ENCODE results near the gene ME1. TPM values are rescaled to one million over a fixed set of nuclear protein-coding genes. Genes with fewer than 3 reads are reported as not detected.

The ME1 gene
- total and polyA plus RNA-seq, 7 donors = 4.2 to 18.5 (median 11.3) TPM

- Histone ChIP-seq H3K36me3 (no peaks in the 10 kb centered on the region), H3K9me3 (no peaks in the 10 kb centered on the region), H3K4me3 (no peak overlapping the region), H3K4me1 (peaks cover 0 to 16% (median 9%) of the 10 kb centered on the region in 4 donors), H3K27ac (no peak overlapping the region), H3K27me3 (no peaks in the 10 kb centered on the region)
- no peak for TF ChIP-seq POLR2A (IDR thresholded peaks at IDR 0.05)
- no peak for TF ChIP-seq POLR2AphosphoS5 (IDR thresholded peaks at IDR 0.05)
- TF ChIP-seq CTCF (IDR thresholded peaks at IDR 0.05) = no peak
- TF ChIP-seq EP300 (IDR thresholded peaks at IDR 0.05) = no peak
- DNase-seq = no peak
- intact Hi-C loops (cut with DNase I) = no loop called here
Measured at GRCh38 chr6:83384751-83385150, 46.1 kb downstream of the ME1 start.

DNA sequence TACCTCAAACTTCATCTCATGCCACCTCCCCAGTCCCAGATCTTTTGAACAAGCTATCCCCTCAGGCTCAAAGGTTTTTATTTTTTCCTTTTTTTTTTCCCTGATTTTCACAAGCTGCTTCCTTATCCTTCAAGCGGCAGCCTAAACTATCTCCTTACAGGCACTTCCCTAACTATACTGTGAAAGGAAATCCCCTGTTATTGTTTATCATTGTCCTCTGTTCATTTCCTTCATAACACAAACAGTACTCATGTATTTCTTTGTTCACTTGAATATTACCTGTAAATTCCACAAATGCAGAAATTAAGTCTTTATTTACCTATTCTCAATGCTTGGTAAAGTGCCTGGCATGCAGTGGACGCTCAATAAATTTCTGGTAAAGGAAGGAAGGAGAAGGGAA lies 48.9 kb downstream of the ME1 start:
- Histone ChIP-seq H3K27me3 (no peaks in the 10 kb centered on the region), H3K4me3 (no peak overlapping the region), H3K9me3 (no peaks in the 10 kb centered on the region), H3K27ac (no peak overlapping the region), H3K4me1 (peaks cover 0 to 16% (median 9%) of the 10 kb centered on the region in 4 donors), H3K36me3 (no peaks in the 10 kb centered on the region)
- TF ChIP-seq POLR2AphosphoS5 (IDR thresholded peaks at IDR 0.05) (no peak), EP300 (IDR thresholded peaks at IDR 0.05) (no peak), POLR2A (IDR thresholded peaks at IDR 0.05) (no peak), CTCF (IDR thresholded peaks at IDR 0.05) (no peak)
- intact Hi-C loops (cut with DNase I) = no loop called here
- WGBS, 2 donors = 78 to 80% methylated on average over 2 of the region's 2 CpGs
- no peak for DNase-seq

GRCh38 chr6:83378621-83379388 lies 52.0 kb downstream of the ME1 start:
- Histone ChIP-seq H3K4me1 (peaks cover 0 to 16% (median 9%) of the 10 kb centered on the region in 4 donors), H3K27ac (no peak overlapping the region), H3K4me3 (no peak overlapping the region), H3K9me3 (no peaks in the 10 kb centered on the region), H3K27me3 (no peaks in the 10 kb centered on the region), H3K36me3 (no peaks in the 10 kb centered on the region)
- intact Hi-C loops (cut with DNase I) = no loop called here
- TF ChIP-seq POLR2AphosphoS5 (IDR thresholded peaks at IDR 0.05) (no peak), POLR2A (IDR thresholded peaks at IDR 0.05) (no peak), EP300 (IDR thresholded peaks at IDR 0.05) (no peak), CTCF (IDR thresholded peaks at IDR 0.05) (no peak)
- DNase-seq = no peak

- intact Hi-C loops (cut with DNase I) = no loop called here
- no peak for DNase-seq
- WGBS, 2 donors = 65 to 81% methylated on average over 3 of the region's 3 CpGs
- no peak overlapping the region for H3K4me3 ChIP-seq
- TF ChIP-seq CTCF (IDR thresholded peaks at IDR 0.05) = no peak
- TF ChIP-seq EP300 (IDR thresholded peaks at IDR 0.05) = no peak
- no peak for TF ChIP-seq POLR2AphosphoS5 (IDR thresholded peaks at IDR 0.05)
- no peak for TF ChIP-seq POLR2A (IDR thresholded peaks at IDR 0.05)
- H3K4me1 ChIP-seq = peaks cover 0 to 4% (median 3%) of the 10 kb centered on the region in 4 donors
- H3K27ac ChIP-seq = no peak overlapping the region
- no peaks in the 10 kb centered on the region for H3K9me3 ChIP-seq
- H3K27me3 ChIP-seq = no peaks in the 10 kb centered on the region
- no peaks in the 10 kb centered on the region for H3K36me3 ChIP-seq
Measured at GRCh38 chr6:83371423-83371822, 59.4 kb downstream of the ME1 start.

GRCh38 chr6:83370567-83370966 lies 60.3 kb downstream of the ME1 start:
- Histone ChIP-seq H3K36me3 (no peaks in the 10 kb centered on the region), H3K9me3 (no peaks in the 10 kb centered on the region), H3K4me1 (peaks cover 0 to 12% (median 9%) of the 10 kb centered on the region in 4 donors), H3K27me3 (no peaks in the 10 kb centered on the region), H3K27ac (no peak overlapping the region), H3K4me3 (no peak overlapping the region)
- WGBS, 2 donors = 87 to 93% methylated on average over 3 of the region's 3 CpGs
- TF ChIP-seq POLR2AphosphoS5 (IDR thresholded peaks at IDR 0.05) = no peak
- no peak for TF ChIP-seq EP300 (IDR thresholded peaks at IDR 0.05)
- TF ChIP-seq CTCF (IDR thresholded peaks at IDR 0.05) = no peak
- no peak for TF ChIP-seq POLR2A (IDR thresholded peaks at IDR 0.05)
- DNase-seq = no peak
- intact Hi-C loops (cut with DNase I) = no loop called here

Data from sigmoid colon (tissue), 7 donors.